Measurements from ENCODE around the gene ATP2B3. TPM values are rescaled to one million over a fixed set of nuclear protein-coding genes. Genes with fewer than 3 reads are reported as not detected.

Gene ATP2B3
- total RNA-seq, 1 experiment from 2014 or later = not detected

DNA sequence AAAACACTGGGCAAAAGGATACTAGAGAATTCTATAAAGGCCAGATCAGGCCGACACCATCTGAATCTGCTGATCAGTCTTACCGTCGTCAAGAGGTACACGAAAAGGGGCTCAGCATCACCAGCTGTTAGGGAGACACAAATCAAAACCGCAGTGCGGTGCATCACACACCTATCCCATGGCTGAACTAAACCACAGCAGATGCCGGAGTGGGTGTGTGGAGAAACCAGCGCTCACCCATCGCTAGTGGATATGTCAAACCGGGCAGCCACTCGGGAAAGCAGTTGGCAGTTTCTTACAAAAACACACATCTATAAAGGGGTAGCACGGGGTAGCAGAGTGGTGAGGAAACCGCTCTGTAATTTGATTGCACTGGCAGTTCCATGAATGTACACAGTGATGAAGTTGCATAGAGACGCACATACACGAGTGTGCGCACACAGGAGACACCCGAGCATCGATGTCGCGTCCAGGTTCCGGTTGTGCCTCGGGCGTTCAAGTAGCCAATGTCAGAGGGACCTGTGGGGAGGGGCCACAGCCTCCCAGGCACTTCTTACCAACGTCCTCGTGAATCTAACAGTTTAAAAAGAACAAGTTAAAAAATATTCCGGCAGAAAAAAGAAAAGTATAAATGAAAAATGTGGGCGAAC is 104.6 kb downstream of the ATP2B3 start:
- DNase-seq (ENCODE audit: low read depth) = no peak
- in situ Hi-C loops (cut with HindIII; ENCODE audit: low pct_unique_long_range_greater_than_20kb, low sequenced_read_pairs) = no loop called here

DNA sequence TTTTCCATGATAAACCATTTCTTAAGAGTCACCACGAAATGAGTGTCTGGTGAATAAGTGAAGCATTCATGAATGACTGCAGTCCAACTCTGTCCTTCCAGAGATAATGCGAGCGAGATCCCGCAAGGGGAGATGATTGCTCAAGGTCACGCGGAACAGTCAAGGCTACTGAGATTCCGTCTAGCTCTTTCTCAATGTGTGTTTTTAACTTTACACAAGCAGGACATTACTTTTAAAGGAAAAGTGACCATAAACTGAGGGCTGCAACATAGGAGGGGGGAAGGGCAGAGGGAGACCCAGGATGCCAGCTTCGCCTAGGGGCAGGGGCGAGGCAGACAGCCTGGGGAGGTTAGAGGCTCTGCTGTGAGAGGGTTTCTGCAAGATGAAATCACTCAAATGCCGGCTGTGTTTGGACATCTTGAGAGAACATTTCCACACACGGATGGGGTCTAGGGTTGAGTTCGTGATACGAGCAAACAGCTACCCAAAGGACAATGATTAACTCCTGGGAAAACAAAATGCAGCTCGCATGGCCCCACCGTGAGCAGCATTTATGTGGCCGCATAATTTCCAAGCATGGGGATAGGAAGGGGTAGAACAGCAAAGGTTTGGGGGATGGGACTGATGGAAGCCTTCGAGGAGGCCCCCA is 105.3 kb downstream of the ATP2B3 start:
- no peak for DNase-seq (ENCODE audit: low read depth)

GRCh38 chrX:153623310-153624029 is 106.0 kb downstream of the ATP2B3 start:
- in situ Hi-C loops (cut with HindIII; ENCODE audit: low pct_unique_long_range_greater_than_20kb, low sequenced_read_pairs) = no loop called here
- no peak for DNase-seq (ENCODE audit: low read depth)

More for the DNA sequence above, 105.3 kb downstream of the ATP2B3 start:
- in situ Hi-C loops (cut with HindIII; ENCODE audit: low pct_unique_long_range_greater_than_20kb, low sequenced_read_pairs) = no loop called here

GRCh38 chrX:153624196-153625091 is 107.0 kb downstream of the ATP2B3 start:
- no peak for DNase-seq (ENCODE audit: low read depth)
- in situ Hi-C loops (cut with HindIII; ENCODE audit: low pct_unique_long_range_greater_than_20kb, low sequenced_read_pairs) = no loop called here

- DNase-seq (ENCODE audit: low read depth) = no peak
- in situ Hi-C loops (cut with HindIII; ENCODE audit: low pct_unique_long_range_greater_than_20kb, low sequenced_read_pairs) = no loop called here
Observed at GRCh38 chrX:153625271-153626024, 108.0 kb downstream of the ATP2B3 start.

DNA sequence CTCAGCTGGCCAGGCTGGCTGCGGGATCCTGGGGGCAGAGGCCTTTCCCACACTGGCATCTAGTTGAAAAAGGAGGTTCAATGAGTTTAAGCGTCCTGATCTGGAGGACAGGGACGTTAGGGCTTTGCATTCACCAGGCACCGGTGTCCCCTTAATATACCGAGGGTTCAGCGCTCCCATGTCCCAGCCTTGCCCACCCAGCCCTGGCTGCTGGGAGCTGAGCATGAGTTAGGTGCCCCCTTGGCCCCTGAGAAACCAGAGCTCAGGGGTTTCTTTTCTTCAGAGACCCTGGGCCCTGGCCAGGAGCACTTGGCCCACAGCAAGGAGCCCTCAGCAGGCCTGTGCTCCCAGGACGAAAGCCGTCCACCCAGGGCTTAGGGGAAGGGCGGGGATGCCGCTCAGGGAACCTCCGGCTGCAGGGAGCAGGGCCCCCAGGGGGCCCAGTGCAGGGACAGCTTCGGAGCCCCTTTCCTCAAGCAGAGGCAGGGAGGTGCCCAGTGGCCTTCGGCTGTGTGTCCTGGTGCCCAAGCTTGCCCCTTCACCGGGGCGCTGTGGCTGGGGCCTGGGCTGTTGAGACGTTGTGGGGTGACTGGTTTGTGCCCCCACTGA is 108.7 kb downstream of the ATP2B3 start:
- in situ Hi-C loops (cut with HindIII; ENCODE audit: low pct_unique_long_range_greater_than_20kb, low sequenced_read_pairs) = no loop called here
- no peak for DNase-seq (ENCODE audit: low read depth)

- no peak for DNase-seq (ENCODE audit: low read depth)
- in situ Hi-C loops (cut with HindIII; ENCODE audit: low pct_unique_long_range_greater_than_20kb, low sequenced_read_pairs) = no loop called here
Observed at GRCh38 chrX:153626863-153627674, 109.6 kb downstream of the ATP2B3 start.

- in situ Hi-C loops (cut with HindIII; ENCODE audit: low pct_unique_long_range_greater_than_20kb, low sequenced_read_pairs) = no loop called here
- no peak for DNase-seq (ENCODE audit: low read depth)
Observed at GRCh38 chrX:153627675-153628111, 110.3 kb downstream of the ATP2B3 start.

GRCh38 chrX:153628129-153628528 is 110.7 kb downstream of the ATP2B3 start:
- in situ Hi-C loops (cut with HindIII; ENCODE audit: low pct_unique_long_range_greater_than_20kb, low sequenced_read_pairs) = no loop called here
- DNase-seq (ENCODE audit: low read depth) = no peak

GRCh38 chrX:153628665-153629064 is 111.2 kb downstream of the ATP2B3 start:
- in situ Hi-C loops (cut with HindIII; ENCODE audit: low pct_unique_long_range_greater_than_20kb, low sequenced_read_pairs) = no loop called here
- DNase-seq (ENCODE audit: low read depth) = no peak

DNA sequence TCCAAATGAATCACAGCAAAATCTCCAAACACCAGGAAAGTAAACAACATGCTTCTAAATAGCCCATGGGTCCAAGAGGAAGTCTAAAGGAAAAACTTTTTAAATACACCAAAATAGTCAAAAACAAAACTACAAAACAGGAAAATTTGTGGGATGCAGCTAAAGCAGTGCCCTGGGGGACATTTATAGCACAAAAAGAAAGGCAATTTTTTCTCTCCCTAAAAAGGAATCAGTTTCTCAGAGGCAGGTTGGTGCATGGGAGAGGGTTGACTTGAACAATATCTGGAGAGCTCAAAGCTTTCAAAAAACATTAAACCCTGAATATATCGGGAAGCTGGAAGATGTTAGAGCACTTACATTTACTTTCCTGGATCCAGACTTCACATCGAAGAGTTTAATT is 113.9 kb downstream of the ATP2B3 start:
- in situ Hi-C loops (cut with HindIII; ENCODE audit: low pct_unique_long_range_greater_than_20kb, low sequenced_read_pairs) = no loop called here
- DNase-seq (ENCODE audit: low read depth) = no peak

GRCh38 chrX:153631907-153632594 is 114.6 kb downstream of the ATP2B3 start:
- no peak for DNase-seq (ENCODE audit: low read depth)
- in situ Hi-C loops (cut with HindIII; ENCODE audit: low pct_unique_long_range_greater_than_20kb, low sequenced_read_pairs) = no loop called here

Other genes starting within 250 kb of the ATP2B3 start
- gene PNMA6F, start 195.9 kb upstream of the ATP2B3 start, total RNA-seq (2014; rRNA removed; shearing (Covaris generic); ENCODE audit: low replicate concordance) = not detected in 2 replicates
- gene ZNF275, start 183.5 kb upstream of the ATP2B3 start, total RNA-seq (2014; rRNA removed; shearing (Covaris generic); ENCODE audit: low replicate concordance) = 4.0 and 6.1 TPM in 2 replicates
- 0.03 TPM in 1 of 2 replicates, not detected in the other for gene PNMA6E, start 116.3 kb upstream of the ATP2B3 start, total RNA-seq (2014; rRNA removed; shearing (Covaris generic); ENCODE audit: low replicate concordance)
- not detected in 2 replicates for gene ZFP92, start 106.2 kb upstream of the ATP2B3 start, total RNA-seq (2014; rRNA removed; shearing (Covaris generic); ENCODE audit: low replicate concordance)
- gene TREX2, start 71.6 kb upstream of the ATP2B3 start, total RNA-seq (2014; rRNA removed; shearing (Covaris generic); ENCODE audit: low replicate concordance) = 0.78 TPM in 1 of 2 replicates, not detected in the other
- gene HAUS7, start 47.1 kb upstream of the ATP2B3 start, total RNA-seq (2014; rRNA removed; shearing (Covaris generic); ENCODE audit: low replicate concordance) = 55.5 and 76.7 TPM in 2 replicates
- not detected in 2 replicates for gene BGN, start 22.7 kb upstream of the ATP2B3 start, total RNA-seq (2014; rRNA removed; shearing (Covaris generic); ENCODE audit: low replicate concordance)
- gene CCNQ, start 81.5 kb downstream of the ATP2B3 start, total RNA-seq (2014; rRNA removed; shearing (Covaris generic); ENCODE audit: low replicate concordance) = 45.1 and 57.1 TPM in 2 replicates
- 9.9 and 16.0 TPM in 2 replicates for gene DUSP9, start 129.6 kb downstream of the ATP2B3 start, total RNA-seq (2014; rRNA removed; shearing (Covaris generic); ENCODE audit: low replicate concordance)
- not detected in 2 replicates for gene PNCK, start 156.2 kb downstream of the ATP2B3 start, total RNA-seq (2014; rRNA removed; shearing (Covaris generic); ENCODE audit: low replicate concordance)
- 1.7 and 2.1 TPM in 2 replicates for gene SLC6A8, start 170.3 kb downstream of the ATP2B3 start, total RNA-seq (2014; rRNA removed; shearing (Covaris generic); ENCODE audit: low replicate concordance)
- 307 TPM in 2 replicates for gene BCAP31, start 206.7 kb downstream of the ATP2B3 start, total RNA-seq (2014; rRNA removed; shearing (Covaris generic); ENCODE audit: low replicate concordance)
- 7.3 and 19.3 TPM in 2 replicates for gene ABCD1, start 207.2 kb downstream of the ATP2B3 start, total RNA-seq (2014; rRNA removed; shearing (Covaris generic); ENCODE audit: low replicate concordance)
- 1.7 and 2.5 TPM in 2 replicates for gene PLXNB3, start 246.6 kb downstream of the ATP2B3 start, total RNA-seq (2014; rRNA removed; shearing (Covaris generic); ENCODE audit: low replicate concordance)

Data from Caki2 (cell line).